Chondrocyte (in vitro differentiated cells): Measurements from ENCODE around the gene ASAH2. TPM values are rescaled to one million over a fixed set of nuclear protein-coding genes. Genes with fewer than 3 reads are reported as not detected.

Source experiments
- DNase-seq: peaks from one replicate; pipeline ENCODE4 v3.0.0; 2021; ENCODE audit warnings: mixed read lengths, low spot score
- H3K27ac Mint-ChIP-seq: one replicate; pipeline ENCODE4 v1.8.0; 2021; ENCODE audit warnings: mild to moderate bottlenecking, moderate library complexity, mixed read lengths; ENCODE audit not compliant: unreplicated experiment
- H3K27me3 Mint-ChIP-seq: 2 replicates; pipeline ENCODE4 v1.8.0; 2021; ENCODE audit warnings: low read depth, mixed read lengths
- H3K36me3 Mint-ChIP-seq: 2 replicates; pipeline ENCODE4 v1.8.0; 2021; ENCODE audit warnings: low read depth, mixed read lengths
- H3K4me1 Mint-ChIP-seq: 2 replicates; pipeline ENCODE4 v1.8.0; 2021; ENCODE audit warnings: low read depth, mild to moderate bottlenecking, mixed read lengths
- H3K4me3 Mint-ChIP-seq: one replicate; pipeline ENCODE4 v1.8.0; 2021; ENCODE audit warnings: mild to moderate bottlenecking, moderate library complexity, mixed read lengths; ENCODE audit not compliant: unreplicated experiment
- H3K9me3 Mint-ChIP-seq: 2 replicates; pipeline ENCODE4 v1.8.0; 2021; ENCODE audit warnings: low read depth, mixed read lengths
- long read RNA-seq: library from polyadenylated mRNA; stranded (forward); transcript quantifications from one replicate; pipeline ENCODE4 v2.0.0, GENCODE V29; 2021
- total RNA-seq: library from RNA; stranded (reverse); gene quantifications from 3 replicates; pipeline ENCODE4 v1.2.1, GENCODE V29; 2021
- TF ChIP-seq, protein P1 (sequence below): fragments of 200-600 bp; sonication (generic); IDR thresholded peaks from 2 replicates; pipeline ENCODE4 v1.5.0; 2021; ENCODE audit warnings: antibody characterized with exemption, mild to moderate bottlenecking, moderate library complexity

The ASAH2 gene
- total RNA-seq: 1.2 to 5.8 TPM (median 2.7 TPM) in 3 replicates
- long read RNA-seq: 0 reads

GRCh38 chr10:50251394-50251793 lies at the start of gene ASAH2:
Gene ASAH2 (minus strand): TSS chr10:50251516. CDS start chr10:50248610, 2,906 bp downstream.
- no peaks in the 10 kb centered on the region for H3K36me3 Mint-ChIP-seq
- peaks cover 36% of the 10 kb centered on the region for H3K27me3 Mint-ChIP-seq

DNA sequence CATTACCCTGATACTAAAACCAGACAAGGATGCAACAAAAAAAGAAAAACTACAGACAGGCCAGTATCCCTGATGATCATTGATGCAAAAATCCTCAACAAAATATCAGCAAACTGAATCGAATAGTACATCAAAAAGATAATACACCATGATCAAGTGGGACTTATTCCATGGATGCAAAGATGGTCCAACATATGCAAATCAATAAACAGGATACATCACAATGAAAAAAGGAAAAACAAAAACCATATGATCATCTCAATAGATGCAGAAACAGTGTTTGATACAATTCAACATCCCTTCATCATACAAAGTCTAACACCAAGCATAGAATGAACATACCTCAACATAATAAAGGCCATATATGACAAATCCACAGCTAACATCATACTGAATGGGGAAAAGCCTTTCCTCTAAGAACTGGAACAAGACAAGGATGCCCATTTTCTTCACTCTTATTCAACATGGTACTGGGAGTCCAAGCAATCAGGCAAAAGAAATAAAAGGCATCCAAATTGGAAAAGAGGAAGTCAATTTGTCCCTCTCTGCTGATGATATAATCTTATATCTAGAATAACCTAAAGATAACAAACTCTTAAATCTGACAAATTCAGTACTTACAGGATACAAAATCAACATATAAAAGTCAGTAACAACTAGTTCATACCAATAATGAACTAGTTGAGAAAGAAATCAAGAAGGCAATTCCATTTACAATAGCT lies 48.8 kb upstream of the ASAH2 start:
- TF ChIP-seq, protein P1, sequence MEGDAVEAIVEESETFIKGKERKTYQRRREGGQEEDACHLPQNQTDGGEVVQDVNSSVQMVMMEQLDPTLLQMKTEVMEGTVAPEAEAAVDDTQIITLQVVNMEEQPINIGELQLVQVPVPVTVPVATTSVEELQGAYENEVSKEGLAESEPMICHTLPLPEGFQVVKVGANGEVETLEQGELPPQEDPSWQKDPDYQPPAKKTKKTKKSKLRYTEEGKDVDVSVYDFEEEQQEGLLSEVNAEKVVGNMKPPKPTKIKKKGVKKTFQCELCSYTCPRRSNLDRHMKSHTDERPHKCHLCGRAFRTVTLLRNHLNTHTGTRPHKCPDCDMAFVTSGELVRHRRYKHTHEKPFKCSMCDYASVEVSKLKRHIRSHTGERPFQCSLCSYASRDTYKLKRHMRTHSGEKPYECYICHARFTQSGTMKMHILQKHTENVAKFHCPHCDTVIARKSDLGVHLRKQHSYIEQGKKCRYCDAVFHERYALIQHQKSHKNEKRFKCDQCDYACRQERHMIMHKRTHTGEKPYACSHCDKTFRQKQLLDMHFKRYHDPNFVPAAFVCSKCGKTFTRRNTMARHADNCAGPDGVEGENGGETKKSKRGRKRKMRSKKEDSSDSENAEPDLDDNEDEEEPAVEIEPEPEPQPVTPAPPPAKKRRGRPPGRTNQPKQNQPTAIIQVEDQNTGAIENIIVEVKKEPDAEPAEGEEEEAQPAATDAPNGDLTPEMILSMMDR: no peak
- Mint-ChIP-seq H3K4me3 (no peak overlapping the region), H3K9me3 (peaks cover 23% of the 10 kb centered on the region), H3K36me3 (peaks cover 9% of the 10 kb centered on the region), H3K27me3 (no peaks in the 10 kb centered on the region), H3K4me1 (no peaks in the 10 kb centered on the region), H3K27ac (no peak overlapping the region)
- no peak for DNase-seq

More at GRCh38 chr10:50251394-50251793, at the start of gene ASAH2:
- DNase-seq: no peak
- TF ChIP-seq, protein P1: no peak
- Mint-ChIP-seq H3K27ac (no peak within 1 kb of the TSS), H3K4me3 (no peak within 1 kb of the TSS), H3K4me1 (no peaks in the 10 kb centered on the region), H3K9me3 (no peaks in the 10 kb centered on the region)

GRCh38 chr10:50295367-50295766 lies 44.1 kb upstream of the ASAH2 start:
- Mint-ChIP-seq H3K27me3 (no peaks in the 10 kb centered on the region), H3K36me3 (peaks cover 9% of the 10 kb centered on the region), H3K9me3 (peaks cover 23% of the 10 kb centered on the region), H3K27ac (no peak overlapping the region), H3K4me3 (no peak overlapping the region), H3K4me1 (no peaks in the 10 kb centered on the region)
- TF ChIP-seq, protein P1: no peak
- no peak for DNase-seq

GRCh38 chr10:50294582-50294981 lies 43.3 kb upstream of the ASAH2 start:
- Mint-ChIP-seq H3K36me3 (peaks cover 8% of the 10 kb centered on the region), H3K9me3 (peaks cover 16% of the 10 kb centered on the region), H3K4me1 (no peaks in the 10 kb centered on the region), H3K27me3 (no peaks in the 10 kb centered on the region), H3K27ac (no peak overlapping the region), H3K4me3 (no peak overlapping the region)
- no peak for DNase-seq
- TF ChIP-seq, protein P1: no peak

DNA sequence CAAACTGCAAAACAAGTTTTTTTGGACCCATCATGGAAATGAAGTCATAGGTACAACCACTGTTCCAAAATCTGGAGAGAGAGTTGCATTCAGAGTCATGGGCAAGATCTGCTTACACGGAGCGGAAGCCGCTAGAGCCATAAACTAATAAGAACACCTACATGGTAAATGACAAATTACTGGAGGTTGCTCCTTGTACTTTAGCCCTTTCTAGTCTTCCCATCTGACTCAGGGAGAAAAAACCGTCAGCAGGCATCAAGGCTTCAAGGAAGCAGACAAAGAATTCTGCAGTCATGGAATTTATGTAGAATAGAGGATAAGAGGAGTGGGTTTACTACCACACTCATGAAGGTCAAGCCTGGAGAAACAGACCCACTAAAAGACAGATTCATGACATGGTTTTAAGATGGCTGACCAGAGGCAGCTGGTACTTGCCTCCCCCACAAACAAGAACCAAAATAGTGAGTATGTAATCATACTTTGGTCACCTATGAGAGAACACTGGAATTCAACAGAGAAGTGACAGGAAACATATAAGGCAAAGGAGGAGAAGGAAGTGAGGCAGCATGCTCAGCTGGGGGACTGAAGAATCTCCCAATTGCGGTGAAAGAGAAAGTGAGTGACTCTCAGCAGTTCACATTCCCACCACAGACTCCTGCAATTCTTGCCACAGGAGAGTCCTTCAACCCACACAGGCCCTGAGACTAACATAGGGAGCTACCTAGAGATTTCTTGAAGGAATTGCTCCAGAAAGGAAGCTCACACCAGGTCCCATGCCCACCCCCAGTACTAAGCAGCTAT lies 42.4 kb upstream of the ASAH2 start:
- no peak for DNase-seq
- TF ChIP-seq, protein P1: no peak
- Mint-ChIP-seq H3K9me3 (peaks cover 7% of the 10 kb centered on the region), H3K4me3 (no peak overlapping the region), H3K27ac (no peak overlapping the region), H3K27me3 (no peaks in the 10 kb centered on the region), H3K4me1 (no peaks in the 10 kb centered on the region), H3K36me3 (peaks cover 4% of the 10 kb centered on the region)
